GM23338 (cell line): ENCODE data around the gene ARL11. TPM values are rescaled to one million over a fixed set of nuclear protein-coding genes. Genes with fewer than 3 reads are reported as not detected.

ENCODE experiments used
- ATAC-seq: fragments of 200-7000 bp; cut with Tn5 transposase; 3 replicates; pipeline ENCODE4 v1.9.1; 2020
- DNase-seq: peaks from one replicate; pipeline ENCODE4 v3.0.0-alpha.2; 2015; ENCODE audit warnings: low spot score
- H2AFZ ChIP-seq: fragments of 200-600 bp; sonication (generic); 2 replicates; pipeline ENCODE4 v1.8.0; 2016; ENCODE audit warnings: antibody characterized with exemption, mild to moderate bottlenecking, moderate library complexity
- H3F3A ChIP-seq: fragments of 200-600 bp; sonication (generic); replicated peaks from 2 replicates; pipeline ENCODE4 v1.8.0; 2017; ENCODE audit warnings: antibody characterized with exemption, mixed run types, low read depth
- H3K27ac ChIP-seq: fragments of 200-600 bp; sonication (generic); 2 replicates; pipeline ENCODE4 v1.6.1; 2016; ENCODE audit warnings: low read depth
- H3K27me3 ChIP-seq: fragments of 200-600 bp; sonication (generic); 2 replicates; pipeline ENCODE4 v1.8.0; 2016; ENCODE audit warnings: mild to moderate bottlenecking, mixed run types, moderate library complexity; ENCODE audit not compliant: insufficient read depth
- H3K36me3 ChIP-seq: fragments of 200-600 bp; sonication (generic); 2 replicates; pipeline ENCODE4 v1.8.0; 2016; ENCODE audit warnings: mild to moderate bottlenecking; ENCODE audit not compliant: insufficient read depth
- H3K4me1 ChIP-seq: fragments of 200-600 bp; sonication (generic); 2 replicates; pipeline ENCODE4 v1.8.0; 2016; ENCODE audit warnings: mild to moderate bottlenecking, moderate library complexity; ENCODE audit not compliant: insufficient read depth
- H3K4me2 ChIP-seq: fragments of 200-600 bp; sonication (generic); 2 replicates; pipeline ENCODE4 v1.7.1; 2017; ENCODE audit warnings: mixed run types
- H3K4me3 ChIP-seq: fragments of 200-600 bp; sonication (generic); 2 replicates; pipeline ENCODE4 v1.6.1; 2016; ENCODE audit warnings: mixed run types
- H3K79me2 ChIP-seq: fragments of 200-600 bp; sonication (generic); replicated peaks from 2 replicates; pipeline ENCODE4 v1.8.0; 2017; ENCODE audit warnings: mild to moderate bottlenecking; ENCODE audit not compliant: insufficient read depth
- H3K9me2 ChIP-seq: fragments of 200-600 bp; sonication (generic); 2 replicates; pipeline ENCODE4 v1.8.0; 2017; ENCODE audit not compliant: insufficient read depth
- H4K20me1 ChIP-seq: fragments of 200-600 bp; sonication (generic); replicated peaks from 2 replicates; pipeline ENCODE4 v1.8.0; 2017; ENCODE audit warnings: mild to moderate bottlenecking; ENCODE audit not compliant: insufficient read depth
- H3K27ac Mint-ChIP-seq: 2 replicates; pipeline ENCODE4 v1.8.0; 2020; ENCODE audit warnings: inconsistent platforms, mild to moderate bottlenecking, moderate library complexity, mixed read lengths
- H3K27me3 Mint-ChIP-seq: 3 replicates; pipeline ENCODE4 v1.8.0; 2022; ENCODE audit warnings: low read depth, mild to moderate bottlenecking, moderate library complexity, mixed read lengths, inconsistent platforms; ENCODE audit not compliant: insufficient read depth, poor library complexity
- H3K36me3 Mint-ChIP-seq: 3 replicates; pipeline ENCODE4 v1.8.0; 2021; ENCODE audit warnings: low read depth, mild to moderate bottlenecking, inconsistent platforms, moderate library complexity, mixed read lengths
- H3K4me1 Mint-ChIP-seq: 3 replicates; pipeline ENCODE4 v1.8.0; 2020; ENCODE audit warnings: mild to moderate bottlenecking, inconsistent platforms, mixed read lengths
- H3K4me3 Mint-ChIP-seq: 3 replicates; pipeline ENCODE4 v1.8.0; 2021; ENCODE audit warnings: moderate library complexity, mild to moderate bottlenecking, inconsistent platforms, mixed read lengths
- H3K9me3 Mint-ChIP-seq: 3 replicates; pipeline ENCODE4 v1.8.0; 2020; ENCODE audit warnings: moderate library complexity, mild to moderate bottlenecking, inconsistent platforms, mixed read lengths
- EZH2 ChIP-seq: fragments of 200-600 bp; sonication (generic); IDR thresholded peaks from one replicate; pipeline ENCODE4 v1.8.0; 2017; ENCODE audit warnings: antibody characterized with exemption, mild to moderate bottlenecking, low read depth; ENCODE audit not compliant: unreplicated experiment
- EZH2phosphoT487 ChIP-seq: fragments of 200-600 bp; sonication (generic); IDR thresholded peaks from one replicate; pipeline ENCODE4 v1.8.1; 2018; ENCODE audit warnings: antibody characterized with exemption; ENCODE audit not compliant: unreplicated experiment
- NANOG ChIP-seq: IDR thresholded peaks from 2 replicates; pipeline ENCODE4 v1.6.1; 2016; ENCODE audit warnings: antibody characterized with exemption, borderline replicate concordance
- STAT1 ChIP-seq: IDR thresholded peaks from one replicate; pipeline ENCODE4 v1.6.1; 2016; ENCODE audit warnings: antibody characterized with exemption; ENCODE audit not compliant: unreplicated experiment
- ZNF114 ChIP-seq: fragments of 250-450 bp; sonication (Bioruptor Pico); IDR thresholded peaks from 2 replicates; pipeline ENCODE4 v1.5.0; 2020; ENCODE audit warnings: mild to moderate bottlenecking, moderate library complexity
- polyA plus RNA-seq: library from polyadenylated mRNA; unstranded; fragments of >200 nt; fragmentation: Nextera tagmentation; extraction: Ambion mirVana; gene quantifications from 2 replicates; pipeline ENCODE4 v1.2.1, GENCODE V29; 2016
- total RNA-seq: library from RNA; depleted of rRNA; stranded (reverse); fragments of >200 nt; shearing (Covaris generic); gene quantifications from 2 replicates; pipeline ENCODE4 v1.2.3, GENCODE V29; 2014
- TF ChIP-seq, protein P1 (sequence below): IDR thresholded peaks from one replicate; pipeline ENCODE4 v1.6.1; 2018; ENCODE audit warnings: antibody characterized with exemption; ENCODE audit not compliant: unreplicated experiment
- TF ChIP-seq, protein P2 (sequence below), 2 experiments: fragments of 200-600 bp in 1 of 2; sonication (generic) in 1 of 2; conservative IDR thresholded peaks; 2 replicates each; pipeline versions ENCODE4 v1.5.1 to v1.6.1; 2016 to 2017; ENCODE audit warnings: antibody characterized with exemption in 2 of 2, low read depth in 2 of 2, mild to moderate bottlenecking in 2 of 2, moderate library complexity in 1 of 2
- TF ChIP-seq, protein P3 (sequence below): fragments of 250-450 bp; sonication (Bioruptor Pico); IDR thresholded peaks from 2 replicates; pipeline ENCODE4 v1.5.0; 2020; ENCODE audit warnings: mild to moderate bottlenecking, moderate library complexity

Gene ARL11
- total and polyA plus RNA-seq, 2 experiments from 2014 or later: 0.32 to 0.52 TPM

DNA sequence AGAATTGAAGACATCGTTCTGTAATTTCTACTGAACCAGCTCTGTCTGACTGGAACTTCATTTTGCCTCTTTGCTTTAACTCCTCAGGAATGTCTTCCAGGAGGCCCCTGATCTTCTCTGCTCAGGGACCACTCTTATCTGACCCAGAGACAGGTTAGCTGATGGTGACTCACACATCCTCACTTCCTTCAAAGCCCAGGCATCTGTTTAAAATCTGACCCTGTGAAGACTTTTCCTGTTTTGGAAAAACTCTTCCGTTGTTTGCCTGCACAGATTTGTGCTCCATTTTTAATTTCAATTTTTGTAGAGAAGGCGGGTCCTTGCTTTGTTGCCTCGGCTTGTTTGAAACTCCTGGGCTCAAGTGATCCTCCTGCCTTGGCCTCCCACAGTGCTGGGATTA lies 1.6 kb downstream of the ARL11 start (continued):
- TF ChIP-seq, protein P1, sequence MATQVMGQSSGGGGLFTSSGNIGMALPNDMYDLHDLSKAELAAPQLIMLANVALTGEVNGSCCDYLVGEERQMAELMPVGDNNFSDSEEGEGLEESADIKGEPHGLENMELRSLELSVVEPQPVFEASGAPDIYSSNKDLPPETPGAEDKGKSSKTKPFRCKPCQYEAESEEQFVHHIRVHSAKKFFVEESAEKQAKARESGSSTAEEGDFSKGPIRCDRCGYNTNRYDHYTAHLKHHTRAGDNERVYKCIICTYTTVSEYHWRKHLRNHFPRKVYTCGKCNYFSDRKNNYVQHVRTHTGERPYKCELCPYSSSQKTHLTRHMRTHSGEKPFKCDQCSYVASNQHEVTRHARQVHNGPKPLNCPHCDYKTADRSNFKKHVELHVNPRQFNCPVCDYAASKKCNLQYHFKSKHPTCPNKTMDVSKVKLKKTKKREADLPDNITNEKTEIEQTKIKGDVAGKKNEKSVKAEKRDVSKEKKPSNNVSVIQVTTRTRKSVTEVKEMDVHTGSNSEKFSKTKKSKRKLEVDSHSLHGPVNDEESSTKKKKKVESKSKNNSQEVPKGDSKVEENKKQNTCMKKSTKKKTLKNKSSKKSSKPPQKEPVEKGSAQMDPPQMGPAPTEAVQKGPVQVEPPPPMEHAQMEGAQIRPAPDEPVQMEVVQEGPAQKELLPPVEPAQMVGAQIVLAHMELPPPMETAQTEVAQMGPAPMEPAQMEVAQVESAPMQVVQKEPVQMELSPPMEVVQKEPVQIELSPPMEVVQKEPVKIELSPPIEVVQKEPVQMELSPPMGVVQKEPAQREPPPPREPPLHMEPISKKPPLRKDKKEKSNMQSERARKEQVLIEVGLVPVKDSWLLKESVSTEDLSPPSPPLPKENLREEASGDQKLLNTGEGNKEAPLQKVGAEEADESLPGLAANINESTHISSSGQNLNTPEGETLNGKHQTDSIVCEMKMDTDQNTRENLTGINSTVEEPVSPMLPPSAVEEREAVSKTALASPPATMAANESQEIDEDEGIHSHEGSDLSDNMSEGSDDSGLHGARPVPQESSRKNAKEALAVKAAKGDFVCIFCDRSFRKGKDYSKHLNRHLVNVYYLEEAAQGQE: no peak
- TF ChIP-seq ZNF114 (CRISPR knock-in tag) (no peak), EZH2 (no peak)

DNA sequence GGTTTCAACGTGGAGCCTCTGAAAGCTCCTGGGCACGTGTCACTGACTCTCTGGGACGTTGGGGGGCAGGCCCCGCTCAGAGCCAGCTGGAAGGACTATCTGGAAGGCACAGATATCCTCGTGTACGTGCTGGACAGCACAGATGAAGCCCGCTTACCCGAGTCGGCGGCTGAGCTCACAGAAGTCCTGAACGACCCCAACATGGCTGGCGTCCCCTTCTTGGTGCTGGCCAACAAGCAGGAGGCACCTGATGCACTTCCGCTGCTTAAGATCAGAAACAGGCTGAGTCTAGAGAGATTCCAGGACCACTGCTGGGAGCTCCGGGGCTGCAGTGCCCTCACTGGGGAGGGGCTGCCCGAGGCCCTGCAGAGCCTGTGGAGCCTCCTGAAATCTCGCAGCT lies 2.3 kb downstream of the ARL11 start:
- Mint-ChIP-seq H3K9me3 (no peaks in the 10 kb centered on the region), H3K4me1 (peaks cover 11% of the 10 kb centered on the region), H3K27me3 (peaks cover 7% of the 10 kb centered on the region), H3K36me3 (no peaks in the 10 kb centered on the region), H3K4me3 (no peak overlapping the region), H3K27ac (no peak overlapping the region)
- no peaks in the 10 kb centered on the region; the same call in 1 of the 2 replicates for H3K4me1 ChIP-seq
- no peak for DNase-seq
- peaks cover 5% of the 10 kb centered on the region; the same call in 1 of the 2 replicates for H3K9me2 ChIP-seq
- no peaks in the 10 kb centered on the region for H4K20me1 ChIP-seq
- H3K79me2 ChIP-seq: no peaks in the 10 kb centered on the region
- no peaks in the 10 kb centered on the region for H3F3A ChIP-seq
- H3K36me3 ChIP-seq: no peaks in the 10 kb centered on the region
- no peak overlapping the region for H2AFZ ChIP-seq
- ATAC-seq: no peak
- no peak for TF ChIP-seq EZH2phosphoT487
- H3K4me3 ChIP-seq: no peak overlapping the region
- no peak overlapping the region for H3K4me2 ChIP-seq
- no peaks in the 10 kb centered on the region for H3K27me3 ChIP-seq
- no peak overlapping the region for H3K27ac ChIP-seq

DNA sequence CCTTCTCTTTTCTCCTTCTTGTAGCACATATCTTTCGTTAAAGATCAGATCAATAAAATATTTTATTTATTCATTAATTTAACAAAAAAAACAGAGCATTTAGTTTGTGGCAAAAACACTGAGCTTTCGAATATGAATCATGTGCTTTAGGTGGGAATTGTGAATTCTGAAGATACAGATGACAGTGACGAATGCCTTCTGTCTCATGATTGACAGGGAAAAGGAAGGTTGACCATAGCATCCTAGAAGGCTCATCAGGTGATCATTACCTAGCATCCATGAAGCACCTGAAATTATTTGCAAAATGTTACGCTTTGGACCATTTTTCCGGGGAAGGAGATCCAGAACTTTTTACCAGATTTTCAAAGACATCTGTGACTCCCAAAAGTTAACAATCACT lies 3.8 kb downstream of the ARL11 start:
- H3K4me3 Mint-ChIP-seq: no peak overlapping the region
- H3K36me3 Mint-ChIP-seq: 0 out of 3 replicates have a peak, but pooled peaks cover 4% of the 10 kb centered on the region
- Histone ChIP-seq H3K36me3 (no peaks in the 10 kb centered on the region), H3K4me3 (no peak overlapping the region), H3K9me2 (peaks cover 11% of the 10 kb centered on the region; the same call in 1 of the 2 replicates), H3K4me2 (no peak overlapping the region), H3K4me1 (peaks cover 7% of the 10 kb centered on the region; the same call in 1 of the 2 replicates), H3F3A (0 out of 2 replicates have a peak, but pooled peaks cover 6% of the 10 kb centered on the region), H3K27me3 (no peaks in the 10 kb centered on the region), H3K79me2 (no peaks in the 10 kb centered on the region), H4K20me1 (no peaks in the 10 kb centered on the region), H3K27ac (no peak overlapping the region), H2AFZ (no peak overlapping the region)
- no peak for TF ChIP-seq STAT1
- TF ChIP-seq NANOG: no peak
- TF ChIP-seq, protein P2, sequence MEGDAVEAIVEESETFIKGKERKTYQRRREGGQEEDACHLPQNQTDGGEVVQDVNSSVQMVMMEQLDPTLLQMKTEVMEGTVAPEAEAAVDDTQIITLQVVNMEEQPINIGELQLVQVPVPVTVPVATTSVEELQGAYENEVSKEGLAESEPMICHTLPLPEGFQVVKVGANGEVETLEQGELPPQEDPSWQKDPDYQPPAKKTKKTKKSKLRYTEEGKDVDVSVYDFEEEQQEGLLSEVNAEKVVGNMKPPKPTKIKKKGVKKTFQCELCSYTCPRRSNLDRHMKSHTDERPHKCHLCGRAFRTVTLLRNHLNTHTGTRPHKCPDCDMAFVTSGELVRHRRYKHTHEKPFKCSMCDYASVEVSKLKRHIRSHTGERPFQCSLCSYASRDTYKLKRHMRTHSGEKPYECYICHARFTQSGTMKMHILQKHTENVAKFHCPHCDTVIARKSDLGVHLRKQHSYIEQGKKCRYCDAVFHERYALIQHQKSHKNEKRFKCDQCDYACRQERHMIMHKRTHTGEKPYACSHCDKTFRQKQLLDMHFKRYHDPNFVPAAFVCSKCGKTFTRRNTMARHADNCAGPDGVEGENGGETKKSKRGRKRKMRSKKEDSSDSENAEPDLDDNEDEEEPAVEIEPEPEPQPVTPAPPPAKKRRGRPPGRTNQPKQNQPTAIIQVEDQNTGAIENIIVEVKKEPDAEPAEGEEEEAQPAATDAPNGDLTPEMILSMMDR (conservative IDR thresholded peaks at IDR 0.05; ENCODE audit: low read depth in 2 of 2): no peak
- no peak for TF ChIP-seq EZH2phosphoT487
- TF ChIP-seq ZNF114 (CRISPR knock-in tag): no peak
- TF ChIP-seq, protein P3, sequence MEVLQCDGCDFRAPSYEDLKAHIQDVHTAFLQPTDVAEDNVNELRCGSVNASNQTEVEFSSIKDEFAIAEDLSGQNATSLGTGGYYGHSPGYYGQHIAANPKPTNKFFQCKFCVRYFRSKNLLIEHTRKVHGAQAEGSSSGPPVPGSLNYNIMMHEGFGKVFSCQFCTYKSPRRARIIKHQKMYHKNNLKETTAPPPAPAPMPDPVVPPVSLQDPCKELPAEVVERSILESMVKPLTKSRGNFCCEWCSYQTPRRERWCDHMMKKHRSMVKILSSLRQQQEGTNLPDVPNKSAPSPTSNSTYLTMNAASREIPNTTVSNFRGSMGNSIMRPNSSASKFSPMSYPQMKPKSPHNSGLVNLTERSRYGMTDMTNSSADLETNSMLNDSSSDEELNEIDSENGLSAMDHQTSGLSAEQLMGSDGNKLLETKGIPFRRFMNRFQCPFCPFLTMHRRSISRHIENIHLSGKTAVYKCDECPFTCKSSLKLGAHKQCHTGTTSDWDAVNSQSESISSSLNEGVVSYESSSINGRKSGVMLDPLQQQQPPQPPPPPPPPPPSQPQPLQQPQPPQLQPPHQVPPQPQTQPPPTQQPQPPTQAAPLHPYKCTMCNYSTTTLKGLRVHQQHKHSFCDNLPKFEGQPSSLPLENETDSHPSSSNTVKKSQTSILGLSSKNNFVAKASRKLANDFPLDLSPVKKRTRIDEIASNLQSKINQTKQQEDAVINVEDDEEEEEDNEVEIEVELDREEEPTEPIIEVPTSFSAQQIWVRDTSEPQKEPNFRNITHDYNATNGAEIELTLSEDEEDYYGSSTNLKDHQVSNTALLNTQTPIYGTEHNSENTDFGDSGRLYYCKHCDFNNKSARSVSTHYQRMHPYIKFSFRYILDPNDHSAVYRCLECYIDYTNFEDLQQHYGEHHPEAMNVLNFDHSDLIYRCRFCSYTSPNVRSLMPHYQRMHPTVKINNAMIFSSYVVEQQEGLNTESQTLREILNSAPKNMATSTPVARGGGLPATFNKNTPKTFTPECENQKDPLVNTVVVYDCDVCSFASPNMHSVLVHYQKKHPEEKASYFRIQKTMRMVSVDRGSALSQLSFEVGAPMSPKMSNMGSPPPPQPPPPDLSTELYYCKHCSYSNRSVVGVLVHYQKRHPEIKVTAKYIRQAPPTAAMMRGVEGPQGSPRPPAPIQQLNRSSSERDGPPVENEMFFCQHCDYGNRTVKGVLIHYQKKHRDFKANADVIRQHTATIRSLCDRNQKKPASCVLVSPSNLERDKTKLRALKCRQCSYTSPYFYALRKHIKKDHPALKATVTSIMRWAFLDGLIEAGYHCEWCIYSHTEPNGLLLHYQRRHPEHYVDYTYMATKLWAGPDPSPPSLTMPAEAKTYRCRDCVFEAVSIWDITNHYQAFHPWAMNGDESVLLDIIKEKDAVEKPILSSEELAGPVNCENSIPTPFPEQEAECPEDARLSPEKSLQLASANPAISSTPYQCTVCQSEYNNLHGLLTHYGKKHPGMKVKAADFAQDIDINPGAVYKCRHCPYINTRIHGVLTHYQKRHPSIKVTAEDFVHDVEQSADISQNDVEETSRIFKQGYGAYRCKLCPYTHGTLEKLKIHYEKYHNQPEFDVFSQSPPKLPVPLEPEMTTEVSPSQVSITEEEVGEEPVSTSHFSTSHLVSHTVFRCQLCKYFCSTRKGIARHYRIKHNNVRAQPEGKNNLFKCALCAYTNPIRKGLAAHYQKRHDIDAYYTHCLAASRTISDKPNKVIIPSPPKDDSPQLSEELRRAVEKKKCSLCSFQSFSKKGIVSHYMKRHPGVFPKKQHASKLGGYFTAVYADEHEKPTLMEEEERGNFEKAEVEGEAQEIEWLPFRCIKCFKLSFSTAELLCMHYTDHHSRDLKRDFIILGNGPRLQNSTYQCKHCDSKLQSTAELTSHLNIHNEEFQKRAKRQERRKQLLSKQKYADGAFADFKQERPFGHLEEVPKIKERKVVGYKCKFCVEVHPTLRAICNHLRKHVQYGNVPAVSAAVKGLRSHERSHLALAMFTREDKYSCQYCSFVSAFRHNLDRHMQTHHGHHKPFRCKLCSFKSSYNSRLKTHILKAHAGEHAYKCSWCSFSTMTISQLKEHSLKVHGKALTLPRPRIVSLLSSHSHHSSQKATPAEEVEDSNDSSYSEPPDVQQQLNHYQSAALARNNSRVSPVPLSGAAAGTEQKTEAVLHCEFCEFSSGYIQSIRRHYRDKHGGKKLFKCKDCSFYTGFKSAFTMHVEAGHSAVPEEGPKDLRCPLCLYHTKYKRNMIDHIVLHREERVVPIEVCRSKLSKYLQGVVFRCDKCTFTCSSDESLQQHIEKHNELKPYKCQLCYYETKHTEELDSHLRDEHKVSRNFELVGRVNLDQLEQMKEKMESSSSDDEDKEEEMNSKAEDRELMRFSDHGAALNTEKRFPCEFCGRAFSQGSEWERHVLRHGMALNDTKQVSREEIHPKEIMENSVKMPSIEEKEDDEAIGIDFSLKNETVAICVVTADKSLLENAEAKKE: no peak
- no peak for DNase-seq
- H3K9me3 Mint-ChIP-seq: no peaks in the 10 kb centered on the region
- peaks cover 8% of the 10 kb centered on the region for H3K27me3 Mint-ChIP-seq
- no peak overlapping the region for H3K27ac Mint-ChIP-seq
- H3K4me1 Mint-ChIP-seq: peaks cover 22% of the 10 kb centered on the region
- ATAC-seq: no peak
